Panc1 (cell line): ENCODE measurements around the gene ADAMTS14. TPM values are rescaled to one million over a fixed set of nuclear protein-coding genes. Genes with fewer than 3 reads are reported as not detected.

Experiments used
- ATAC-seq: fragments of 200-7000 bp; cut with Tn5 transposase; 2 replicates; pipeline ENCODE4 v1.9.1; 2020; ENCODE audit warnings: mild to moderate bottlenecking, moderate library complexity
- BruUV-seq: library from RNA; stranded (reverse); fragments of 400-500 nt; replicated peaks from 2 replicates; lab custom pipeline; 2021; lab: Mats Ljungman, UMichigan
- CTCF ChIA-PET: fragments of 300-600 bp; sonication (Branson Sonifier 250); formaldehyde crosslinking; loops from one replicate; lab custom pipeline; 2022; ENCODE audit warnings: antibody characterized with exemption; lab: Charles Lee
- POLR2A ChIA-PET: fragments of 300-600 bp; sonication (Branson Sonifier 250); formaldehyde crosslinking; loops from one replicate; lab custom pipeline; 2022; ENCODE audit warnings: antibody characterized with exemption; lab: Charles Lee
- DNase-seq: peaks from one replicate; pipeline ENCODE4 v3.0.0-alpha.2; 2010; ENCODE audit warnings: low read depth, low spot score
- H3K27ac ChIP-seq: 2 replicates; pipeline ENCODE4 v1.5.1; 2011; ENCODE audit warnings: mild to moderate bottlenecking, low read length, inconsistent platforms
- H3K27me3 ChIP-seq: fragments of 200-500 bp; sonication (Bioruptor generic); 2 replicates; pipeline ENCODE4 v1.6.0; 2014; ENCODE audit warnings: low read length, inconsistent platforms; ENCODE audit not compliant: control insufficient read depth, insufficient read depth
- H3K36me3 ChIP-seq: fragments of 200-500 bp; sonication (Bioruptor generic); 2 replicates; pipeline ENCODE4 v1.5.1; 2014; ENCODE audit warnings: inconsistent platforms, mild to moderate bottlenecking, low read length, moderate library complexity; ENCODE audit not compliant: control insufficient read depth, insufficient read depth
- H3K4me1 ChIP-seq: 2 replicates; pipeline ENCODE4 v1.5.1; 2011; ENCODE audit warnings: inconsistent platforms, mild to moderate bottlenecking, low read length, moderate library complexity; ENCODE audit not compliant: control insufficient read depth, insufficient read depth
- H3K4me3 ChIP-seq, 2 experiments: 2 replicates each; pipeline ENCODE4 v1.5.1; 2011 to 2012; ENCODE audit warnings: low read depth in 2 of 2, low read length in 2 of 2, mild to moderate bottlenecking in 2 of 2, inconsistent platforms in 1 of 2, moderate library complexity in 1 of 2
- H3K9me3 ChIP-seq: fragments of 200-500 bp; sonication (Bioruptor generic); 2 replicates; pipeline ENCODE4 v1.5.1; 2014; ENCODE audit warnings: low read depth, mild to moderate bottlenecking, inconsistent platforms, low read length, moderate library complexity; ENCODE audit not compliant: control insufficient read depth, insufficient read depth
- POLR2AphosphoS5 ChIP-seq: IDR thresholded peaks from 2 replicates; pipeline ENCODE4 v1.6.1; 2012; ENCODE audit warnings: mild to moderate bottlenecking, low read depth, low read length, moderate library complexity
- SIN3A ChIP-seq: IDR thresholded peaks from 2 replicates; pipeline ENCODE4 v1.6.1; 2012; ENCODE audit warnings: low read depth, mild to moderate bottlenecking, low read length, moderate library complexity, borderline replicate concordance; ENCODE audit not compliant: insufficient read depth
- TCF7L2 ChIP-seq: IDR thresholded peaks from 2 replicates; pipeline ENCODE4 v1.6.1; 2011; ENCODE audit warnings: mild to moderate bottlenecking, low read depth, low read length, inconsistent platforms
- in situ Hi-C: cut with HindIII; loops from 2 replicates; pipeline ENCODE4 v1.10.0; 2016; ENCODE audit warnings: low sequenced_read_pairs, low pct_unique_long_range_greater_than_20kb
- intact Hi-C: fragments of 100-400 bp; cut with micrococcal nuclease; formaldehyde crosslinking; loops from one replicate; pipeline ENCODE4 v1.10.0; 2022; ENCODE audit not compliant: unreplicated experiment
- total RNA-seq: library from RNA; stranded (reverse); gene quantifications from one replicate; pipeline ENCODE4 v1.2.1, GENCODE V29; 2021; ENCODE audit not compliant: unreplicated experiment
- TF ChIP-seq, protein P1 (sequence below): fragments of 450-650 bp; IDR thresholded peaks from 2 replicates; pipeline ENCODE4 v1.5.1; 2017; ENCODE audit warnings: mild to moderate bottlenecking
- TF ChIP-seq, protein P2 (sequence below), 2 experiments: IDR thresholded peaks; 2 replicates each; pipeline ENCODE4 v1.6.1; 2011 to 2012; ENCODE audit warnings: low read depth in 2 of 2, control low read depth in 1 of 2, low read length in 1 of 2, mild to moderate bottlenecking in 1 of 2, moderate library complexity in 1 of 2; ENCODE audit not compliant: insufficient read depth in 1 of 2

The ADAMTS14 gene
- total RNA-seq, 1 experiment from 2014 or later = 0.67 TPM

DNA sequence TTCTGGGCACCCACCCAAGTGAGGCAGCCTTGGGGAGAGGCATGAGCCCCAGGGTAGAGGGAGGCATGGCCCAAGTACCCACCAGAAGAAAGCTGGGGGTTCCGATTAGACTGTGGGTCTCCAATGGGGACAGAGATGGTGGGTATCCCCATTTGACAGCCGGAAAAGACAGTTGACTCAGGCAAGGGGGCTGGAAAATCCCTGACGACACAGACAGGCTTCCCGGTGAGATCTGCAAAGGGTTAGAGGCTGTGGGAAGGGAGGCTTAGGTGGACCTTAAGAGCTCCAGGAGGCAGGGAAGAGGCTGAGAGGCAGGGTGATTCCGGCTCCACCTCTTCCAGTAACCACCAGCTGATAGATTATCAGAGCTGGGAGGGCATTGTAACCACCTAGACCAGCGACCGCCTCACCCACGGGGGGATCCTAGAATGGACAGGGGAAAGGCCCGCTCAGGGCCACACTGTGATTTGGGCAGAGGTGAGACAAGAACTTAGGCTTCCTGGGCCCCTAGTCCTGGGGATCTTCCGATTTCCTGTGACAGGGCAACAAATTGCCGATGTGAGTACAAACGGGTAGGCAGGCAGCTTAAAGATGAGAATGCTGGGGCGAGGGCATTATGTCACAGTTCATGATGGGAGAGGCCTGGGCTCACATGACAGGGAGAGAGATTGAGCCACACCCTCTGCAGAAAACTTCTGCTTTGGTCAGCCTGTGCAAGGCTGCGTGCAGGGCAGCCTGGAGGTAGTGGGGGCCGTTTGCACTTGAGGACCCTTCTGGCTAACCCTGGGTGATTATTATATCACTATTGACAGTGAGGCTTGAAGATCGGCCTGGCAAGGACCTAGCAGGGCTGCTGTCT is 107.4 kb downstream of the ADAMTS14 start:
- no peak for TF ChIP-seq SIN3A
- TF ChIP-seq TCF7L2 = no peak
- TF ChIP-seq, protein P1, sequence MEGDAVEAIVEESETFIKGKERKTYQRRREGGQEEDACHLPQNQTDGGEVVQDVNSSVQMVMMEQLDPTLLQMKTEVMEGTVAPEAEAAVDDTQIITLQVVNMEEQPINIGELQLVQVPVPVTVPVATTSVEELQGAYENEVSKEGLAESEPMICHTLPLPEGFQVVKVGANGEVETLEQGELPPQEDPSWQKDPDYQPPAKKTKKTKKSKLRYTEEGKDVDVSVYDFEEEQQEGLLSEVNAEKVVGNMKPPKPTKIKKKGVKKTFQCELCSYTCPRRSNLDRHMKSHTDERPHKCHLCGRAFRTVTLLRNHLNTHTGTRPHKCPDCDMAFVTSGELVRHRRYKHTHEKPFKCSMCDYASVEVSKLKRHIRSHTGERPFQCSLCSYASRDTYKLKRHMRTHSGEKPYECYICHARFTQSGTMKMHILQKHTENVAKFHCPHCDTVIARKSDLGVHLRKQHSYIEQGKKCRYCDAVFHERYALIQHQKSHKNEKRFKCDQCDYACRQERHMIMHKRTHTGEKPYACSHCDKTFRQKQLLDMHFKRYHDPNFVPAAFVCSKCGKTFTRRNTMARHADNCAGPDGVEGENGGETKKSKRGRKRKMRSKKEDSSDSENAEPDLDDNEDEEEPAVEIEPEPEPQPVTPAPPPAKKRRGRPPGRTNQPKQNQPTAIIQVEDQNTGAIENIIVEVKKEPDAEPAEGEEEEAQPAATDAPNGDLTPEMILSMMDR = no peak
- TF ChIP-seq POLR2AphosphoS5 = no peak

DNA sequence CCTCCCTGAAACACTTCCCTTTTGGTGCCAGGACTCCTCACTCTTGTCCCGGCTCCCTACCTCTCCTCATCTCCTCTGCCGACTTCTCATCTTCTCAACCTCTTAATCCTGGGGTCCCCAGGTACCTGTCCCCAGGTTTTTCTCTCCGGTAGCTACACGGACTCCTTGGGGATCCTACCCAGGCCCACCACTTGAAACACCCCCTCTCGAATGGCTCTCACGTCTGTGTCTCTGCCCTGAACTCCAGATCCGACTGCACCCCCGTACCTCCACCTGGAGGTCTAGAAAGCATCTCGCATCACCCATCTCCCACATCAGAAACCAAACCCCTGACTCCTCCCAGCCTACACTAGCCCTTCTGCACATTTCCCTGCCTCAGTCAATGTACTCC is 108.1 kb downstream of the ADAMTS14 start:
- BruUV-seq = no TSS peak
- Histone ChIP-seq H3K36me3 (no peaks in the 10 kb centered on the region), H3K27me3 (peaks cover 16% of the 10 kb centered on the region; the same call in 1 of the 2 replicates), H3K4me1 (no peaks in the 10 kb centered on the region), H3K9me3 (no peaks in the 10 kb centered on the region), H3K27ac (no peak overlapping the region), H3K4me3 (no peak overlapping the region)
- DNase-seq (no peak), ATAC-seq (no peak)
- CTCF ChIA-PET = no interaction called here
- intact Hi-C loops (no loop called here), in situ Hi-C loops (no loop called here)
- POLR2A ChIA-PET = no interaction called here
- no peak for TF ChIP-seq POLR2AphosphoS5
- no peak for TF ChIP-seq SIN3A
- no peak for TF ChIP-seq TCF7L2
- TF ChIP-seq, protein P2, sequence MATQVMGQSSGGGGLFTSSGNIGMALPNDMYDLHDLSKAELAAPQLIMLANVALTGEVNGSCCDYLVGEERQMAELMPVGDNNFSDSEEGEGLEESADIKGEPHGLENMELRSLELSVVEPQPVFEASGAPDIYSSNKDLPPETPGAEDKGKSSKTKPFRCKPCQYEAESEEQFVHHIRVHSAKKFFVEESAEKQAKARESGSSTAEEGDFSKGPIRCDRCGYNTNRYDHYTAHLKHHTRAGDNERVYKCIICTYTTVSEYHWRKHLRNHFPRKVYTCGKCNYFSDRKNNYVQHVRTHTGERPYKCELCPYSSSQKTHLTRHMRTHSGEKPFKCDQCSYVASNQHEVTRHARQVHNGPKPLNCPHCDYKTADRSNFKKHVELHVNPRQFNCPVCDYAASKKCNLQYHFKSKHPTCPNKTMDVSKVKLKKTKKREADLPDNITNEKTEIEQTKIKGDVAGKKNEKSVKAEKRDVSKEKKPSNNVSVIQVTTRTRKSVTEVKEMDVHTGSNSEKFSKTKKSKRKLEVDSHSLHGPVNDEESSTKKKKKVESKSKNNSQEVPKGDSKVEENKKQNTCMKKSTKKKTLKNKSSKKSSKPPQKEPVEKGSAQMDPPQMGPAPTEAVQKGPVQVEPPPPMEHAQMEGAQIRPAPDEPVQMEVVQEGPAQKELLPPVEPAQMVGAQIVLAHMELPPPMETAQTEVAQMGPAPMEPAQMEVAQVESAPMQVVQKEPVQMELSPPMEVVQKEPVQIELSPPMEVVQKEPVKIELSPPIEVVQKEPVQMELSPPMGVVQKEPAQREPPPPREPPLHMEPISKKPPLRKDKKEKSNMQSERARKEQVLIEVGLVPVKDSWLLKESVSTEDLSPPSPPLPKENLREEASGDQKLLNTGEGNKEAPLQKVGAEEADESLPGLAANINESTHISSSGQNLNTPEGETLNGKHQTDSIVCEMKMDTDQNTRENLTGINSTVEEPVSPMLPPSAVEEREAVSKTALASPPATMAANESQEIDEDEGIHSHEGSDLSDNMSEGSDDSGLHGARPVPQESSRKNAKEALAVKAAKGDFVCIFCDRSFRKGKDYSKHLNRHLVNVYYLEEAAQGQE (IDR thresholded peaks at IDR 0.05; ENCODE audit: insufficient read depth in 1 of 2, low read depth in 2 of 2, low read length in 1 of 2) = no peak
- TF ChIP-seq, protein P1 = no peak

More for the DNA sequence above, 107.4 kb downstream of the ADAMTS14 start:
- Histone ChIP-seq H3K4me1 (no peaks in the 10 kb centered on the region), H3K27ac (no peak overlapping the region), H3K27me3 (peaks cover 15% of the 10 kb centered on the region; the same call in 1 of the 2 replicates), H3K36me3 (no peaks in the 10 kb centered on the region), H3K4me3 (no peak overlapping the region), H3K9me3 (no peaks in the 10 kb centered on the region)
- ATAC-seq (no peak), DNase-seq (no peak)
- in situ Hi-C loops = no loop called here
- intact Hi-C loops = no loop called here
- ChIA-PET POLR2A (interaction anchor here (0.7 kb wide), 1 partner anchor 1174 kb away, joined by 3 read pairs; no protein-coding TSS in a partner anchor), CTCF (no interaction called here)
- BruUV-seq = no TSS peak
